Upper lobe of left lung (tissue), 6 donors: Measurements from ENCODE around the gene NFATC3. TPM values are rescaled to one million over a fixed set of nuclear protein-coding genes. Genes with fewer than 3 reads are reported as not detected.
"Not testable (repeated sequence)": the region's sequence is repeated elsewhere in the genome, so short reads cannot be mapped to it uniquely, and the experiment has no call there.

Source experiments
- ATAC-seq, 2 donors: fragments of 200-7000 bp; cut with Tn5 transposase; one replicate each; pipeline ENCODE4 v1.9.1; 2022; ENCODE audit warnings: mild to moderate bottlenecking in 2 of 2, moderate library complexity in 2 of 2; ENCODE audit not compliant: low FRiP score in 2 of 2
- DNase-seq, 2 donors: peaks; one replicate each; pipeline ENCODE4 v3.0.0-alpha.2; 2019 to 2020
- H3K27ac ChIP-seq, 4 donors: fragments of 200-600 bp; sonication (generic); one replicate each; pipeline ENCODE4 v1.5.1; 2016 to 2019
- H3K27me3 ChIP-seq, 4 donors: fragments of 200-600 bp; sonication (generic); one replicate each; pipeline ENCODE4 v1.5.1; 2017 to 2019
- H3K36me3 ChIP-seq, 4 donors: fragments of 200-600 bp; sonication (generic); one replicate each; pipeline ENCODE4 v1.5.1; 2016 to 2019
- H3K4me1 ChIP-seq, 4 donors: fragments of 200-600 bp; sonication (generic); one replicate each; pipeline ENCODE4 v1.5.1; 2018 to 2019
- H3K4me3 ChIP-seq, 4 donors: fragments of 200-600 bp; sonication (generic); one replicate each; pipeline ENCODE4 v1.5.1; 2017 to 2019; ENCODE audit warnings: mild to moderate bottlenecking in 2 of 4, moderate library complexity in 1 of 4
- H3K9me3 ChIP-seq, 4 donors: fragments of 200-600 bp; sonication (generic); one replicate each; pipeline ENCODE4 v1.5.1; 2018 to 2019
- EP300 ChIP-seq, 4 donors: sonication (generic); formaldehyde crosslinking; IDR thresholded peaks; one replicate each; pipeline ENCODE4 v1.5.1; 2017; ENCODE audit warnings: antibody characterized with exemption in 4 of 4, control low read depth in 2 of 4
- POLR2A ChIP-seq, 4 donors: fragments of 450-650 bp; IDR thresholded peaks; one replicate each; pipeline ENCODE4 v1.5.1; 2016 to 2017; ENCODE audit warnings: antibody characterized with exemption in 4 of 4, mild to moderate bottlenecking in 2 of 4
- POLR2AphosphoS5 ChIP-seq, 2 donors: sonication (generic); formaldehyde crosslinking; IDR thresholded peaks; one replicate each; pipeline ENCODE4 v1.5.1; 2017; ENCODE audit warnings: antibody characterized with exemption in 2 of 2
- WGBS, 2 donors: methylation state at CpG; one replicate each; pipeline ENCODE4 v1.1.5; 2017 to 2018; 5-methylcytosine and 5-hydroxymethylcytosine counted together
- total RNA-seq, 6 donors: library from RNA; depleted of rRNA in 4 of 6; stranded (reverse); fragments of >200 nt in 4 of 6; gene quantifications; one replicate each; pipeline versions ENCODE4 v1.1.0 to v1.2.1, GENCODE V29; 2016 to 2021
- TF ChIP-seq, protein P1 (sequence below), 6 experiments: fragments of 450-650 bp in 4 of 6; fragments of 200-600 bp in 2 of 6; sonication (generic) in 2 of 6; IDR thresholded peaks; one replicate each; pipeline ENCODE4 v1.5.1; 2016 to 2019; ENCODE audit warnings: antibody characterized with exemption in 6 of 6
- donor health status: DM: no; HTN: no; CAD: no; lungs with moderate emphysema.
- donor health status: DM: no; HTN: yes; CAD: no; lungs with severe emphysema.

The NFATC3 gene
- total RNA-seq, 6 donors from 2014 or later: 49.1 to 95.3 (median 68.0) TPM

DNA sequence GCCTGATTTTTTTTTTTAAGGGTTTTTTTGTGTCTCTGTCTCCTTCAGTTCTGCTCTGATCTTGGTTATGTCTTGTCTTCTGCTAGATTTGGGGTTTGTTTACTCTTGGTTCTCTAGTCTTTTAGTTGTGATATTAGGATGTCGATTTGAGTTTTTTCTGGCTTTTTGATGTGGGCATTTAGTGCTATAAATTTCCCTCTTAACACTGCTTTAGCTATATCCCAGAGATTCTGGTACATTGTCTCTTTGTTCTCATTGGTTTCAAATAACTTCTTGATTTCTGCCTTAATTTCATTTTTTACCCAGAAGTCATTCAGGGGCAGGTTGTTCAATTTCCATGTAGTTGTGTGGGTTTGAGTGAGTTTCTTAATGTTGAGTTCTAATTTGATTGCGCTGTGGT, 25.4 kb downstream of the NFATC3 start:
- H3K4me3 ChIP-seq, DNase-seq, H3K36me3 ChIP-seq, ATAC-seq, H3K27me3 ChIP-seq, H3K27ac ChIP-seq, H3K9me3 ChIP-seq: not testable (repeated sequence)
- H3K4me1 ChIP-seq: peaks cover 0 to 43% (median 16%) of the 10 kb centered on the region in 4 donors
- WGBS, 2 donors: 93 to 100% methylated on average over 2 of the region's 2 CpGs

DNA sequence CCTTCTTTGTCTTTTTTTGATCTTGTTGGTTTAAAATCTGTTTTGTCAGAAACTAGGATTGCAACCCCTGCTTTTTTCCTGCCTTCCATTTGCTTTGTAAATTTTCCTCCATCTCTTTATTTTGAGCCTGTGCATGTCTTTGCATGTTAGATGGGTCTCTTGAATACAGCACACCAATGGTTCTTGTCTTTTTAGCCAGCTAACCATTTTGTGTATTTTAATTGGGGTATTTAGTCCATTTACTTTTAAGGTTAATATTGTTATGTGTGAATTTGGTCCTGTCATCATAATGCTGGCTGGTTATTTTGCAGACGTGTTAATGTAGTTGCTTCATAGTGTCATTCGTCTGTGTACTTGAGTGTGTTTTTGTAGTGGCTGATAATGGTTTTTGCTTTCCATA, 26.2 kb downstream of the NFATC3 start:
- ATAC-seq: no peak
- TF ChIP-seq, protein P1, sequence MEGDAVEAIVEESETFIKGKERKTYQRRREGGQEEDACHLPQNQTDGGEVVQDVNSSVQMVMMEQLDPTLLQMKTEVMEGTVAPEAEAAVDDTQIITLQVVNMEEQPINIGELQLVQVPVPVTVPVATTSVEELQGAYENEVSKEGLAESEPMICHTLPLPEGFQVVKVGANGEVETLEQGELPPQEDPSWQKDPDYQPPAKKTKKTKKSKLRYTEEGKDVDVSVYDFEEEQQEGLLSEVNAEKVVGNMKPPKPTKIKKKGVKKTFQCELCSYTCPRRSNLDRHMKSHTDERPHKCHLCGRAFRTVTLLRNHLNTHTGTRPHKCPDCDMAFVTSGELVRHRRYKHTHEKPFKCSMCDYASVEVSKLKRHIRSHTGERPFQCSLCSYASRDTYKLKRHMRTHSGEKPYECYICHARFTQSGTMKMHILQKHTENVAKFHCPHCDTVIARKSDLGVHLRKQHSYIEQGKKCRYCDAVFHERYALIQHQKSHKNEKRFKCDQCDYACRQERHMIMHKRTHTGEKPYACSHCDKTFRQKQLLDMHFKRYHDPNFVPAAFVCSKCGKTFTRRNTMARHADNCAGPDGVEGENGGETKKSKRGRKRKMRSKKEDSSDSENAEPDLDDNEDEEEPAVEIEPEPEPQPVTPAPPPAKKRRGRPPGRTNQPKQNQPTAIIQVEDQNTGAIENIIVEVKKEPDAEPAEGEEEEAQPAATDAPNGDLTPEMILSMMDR (IDR thresholded peaks at IDR 0.05): no peak
- TF ChIP-seq POLR2A (IDR thresholded peaks at IDR 0.05): no peak
- no peak for TF ChIP-seq POLR2AphosphoS5 (IDR thresholded peaks at IDR 0.05)
- TF ChIP-seq EP300 (IDR thresholded peaks at IDR 0.05): no peak
- no peak overlapping the region for H3K27ac ChIP-seq
- H3K4me1 ChIP-seq: peaks cover 6 to 51% (median 22%) of the 10 kb centered on the region in 4 donors
- no peaks in the 10 kb centered on the region for H3K36me3 ChIP-seq
- WGBS, 2 donors: 77 to 82% methylated on average over 2 of the region's 2 CpGs
- no peak overlapping the region for H3K4me3 ChIP-seq
- peaks cover 0 to 6% (median 0%) of the 10 kb centered on the region in 4 donors for H3K9me3 ChIP-seq
- no peaks in the 10 kb centered on the region for H3K27me3 ChIP-seq
- DNase-seq: no peak

DNA sequence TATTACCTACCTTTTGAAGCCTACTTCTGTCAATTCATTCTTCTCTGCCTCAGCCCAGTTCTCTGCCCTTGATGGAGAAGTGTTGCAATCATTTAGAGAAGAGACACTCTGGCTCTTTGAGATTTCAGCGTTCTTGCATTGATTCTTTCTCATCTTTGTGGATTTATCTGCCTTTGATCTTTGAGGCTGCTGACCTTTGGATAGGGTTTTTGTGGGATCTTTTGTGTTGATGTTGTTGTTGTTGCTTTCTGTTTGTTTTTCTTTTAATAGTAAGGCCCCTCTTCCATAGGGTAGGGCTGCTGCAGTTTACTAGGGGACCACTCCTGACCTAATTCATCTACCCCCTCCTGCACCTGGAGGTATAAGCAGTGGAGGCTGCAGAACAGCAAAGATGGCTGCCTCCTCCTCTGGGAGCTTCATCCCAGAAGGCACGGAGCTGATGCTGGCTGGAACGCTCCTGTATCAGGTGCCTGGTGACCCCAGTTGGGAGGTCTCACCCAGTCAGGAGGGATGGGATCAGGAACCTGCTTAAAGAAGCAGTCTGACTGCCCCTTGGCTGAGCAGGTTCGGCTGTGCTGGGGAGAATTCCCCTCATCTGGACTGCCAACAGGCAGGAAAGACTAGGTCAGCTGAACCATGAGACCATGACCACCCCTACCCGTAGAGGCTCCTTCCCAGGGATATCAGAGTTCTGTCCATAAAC, 28.0 kb downstream of the NFATC3 start:
- ATAC-seq (no peak), DNase-seq (no peak)
- TF ChIP-seq EP300 (IDR thresholded peaks at IDR 0.05) (no peak), POLR2A (IDR thresholded peaks at IDR 0.05) (no peak), POLR2AphosphoS5 (IDR thresholded peaks at IDR 0.05) (no peak)
- TF ChIP-seq, protein P1 (IDR thresholded peaks at IDR 0.05): no peak
- Histone ChIP-seq H3K4me1 (peaks cover 18 to 51% (median 24%) of the 10 kb centered on the region in 4 donors), H3K4me3 (no peak overlapping the region), H3K27ac (no peak overlapping the region), H3K27me3 (no peaks in the 10 kb centered on the region), H3K36me3 (peaks cover 0 to 3% (median 0%) of the 10 kb centered on the region in 4 donors), H3K9me3 (peaks cover 0 to 6% (median 0%) of the 10 kb centered on the region in 4 donors)
- 72 to 81% methylated on average over 3 to 5 of the region's 5 CpGs for WGBS, 2 donors

DNA sequence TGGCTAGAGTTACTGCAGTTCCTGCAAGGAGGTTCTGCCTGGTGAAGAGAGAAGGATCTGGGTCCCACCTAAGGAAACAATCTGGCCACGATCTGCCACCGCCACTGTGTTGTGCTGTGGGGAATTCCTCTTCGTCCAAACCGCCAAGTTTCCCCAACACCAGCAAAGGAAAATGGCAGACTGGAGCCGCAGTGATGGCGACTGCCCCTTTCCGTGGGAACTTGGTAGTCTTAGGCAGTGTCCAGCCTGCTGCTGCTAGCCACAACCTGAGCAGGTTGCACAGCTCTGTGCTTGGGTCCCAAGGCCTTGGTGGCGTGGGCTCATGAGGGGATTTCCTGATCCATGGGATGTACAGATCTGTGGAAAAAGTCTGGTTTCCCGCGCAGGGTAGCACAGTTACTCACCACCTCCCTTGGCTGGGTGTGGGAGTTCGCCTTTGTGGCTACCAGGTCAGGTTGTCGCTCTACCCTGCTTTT, 28.6 kb downstream of the NFATC3 start:
- DNase-seq (no peak), ATAC-seq (no peak)
- H3K9me3 ChIP-seq: peaks cover 0 to 6% (median 0%) of the 10 kb centered on the region in 4 donors
- no peak for TF ChIP-seq EP300 (IDR thresholded peaks at IDR 0.05)
- TF ChIP-seq, protein P1 (IDR thresholded peaks at IDR 0.05): no peak
- H3K4me3 ChIP-seq: no peak overlapping the region
- H3K27me3 ChIP-seq: no peaks in the 10 kb centered on the region
- WGBS, 2 donors: 90 to 96% methylated on average over 10 to 12 of the region's 12 CpGs
- no peak overlapping the region for H3K27ac ChIP-seq
- peaks cover 0 to 3% (median 0%) of the 10 kb centered on the region in 4 donors for H3K36me3 ChIP-seq
- H3K4me1 ChIP-seq: peaks cover 18 to 51% (median 25%) of the 10 kb centered on the region in 4 donors

DNA sequence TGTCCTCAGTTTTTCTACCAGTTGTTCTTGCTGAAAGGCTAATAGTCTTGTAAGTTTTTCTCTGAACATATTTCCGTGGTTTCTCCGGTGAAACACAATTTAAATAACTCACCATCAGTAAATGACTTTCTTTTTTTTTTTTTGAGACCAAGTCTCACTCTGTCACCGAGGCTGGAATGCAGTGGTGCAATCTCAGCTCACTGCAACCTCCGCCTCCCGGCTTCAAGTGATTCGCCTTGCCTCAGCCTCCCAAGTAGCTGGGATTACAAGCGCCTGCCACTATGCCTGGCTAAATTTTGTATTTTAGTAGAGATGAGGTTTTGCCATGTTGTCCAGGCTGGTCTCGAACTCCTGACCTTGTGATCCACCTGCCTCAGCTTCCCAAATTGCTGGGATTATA, 29.8 kb downstream of the NFATC3 start:
- peaks cover 18 to 51% (median 26%) of the 10 kb centered on the region in 4 donors for H3K4me1 ChIP-seq
- H3K36me3 ChIP-seq, H3K9me3 ChIP-seq, H3K4me3 ChIP-seq, H3K27me3 ChIP-seq, ATAC-seq: not testable (repeated sequence)
- H3K27ac ChIP-seq: peak overlapping the region in 1 of 4 donors; percentile 3
- DNase-seq: peak in 1 of 2 donors; percentile 65
- WGBS, 2 donors: 63 to 72% methylated on average over 8 of the region's 8 CpGs

DNA sequence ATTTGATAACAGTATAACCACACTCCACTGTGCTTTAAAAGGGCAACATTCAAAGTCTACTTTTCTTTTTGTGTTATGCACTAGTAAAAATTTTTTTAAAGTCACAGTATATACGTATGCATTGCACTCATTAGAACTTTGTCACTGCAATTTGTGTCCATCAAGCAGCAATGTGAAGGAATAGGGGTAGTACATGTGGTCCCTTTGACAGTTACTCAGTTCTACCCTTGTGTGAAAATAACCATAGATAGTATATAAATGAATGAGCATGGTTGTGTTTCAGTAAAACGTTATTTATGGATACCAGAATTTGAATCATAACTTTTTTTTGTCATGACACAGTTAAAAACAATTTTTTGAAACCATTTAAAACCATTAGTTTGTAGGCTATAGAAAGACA, 30.7 kb downstream of the NFATC3 start:
- H3K36me3 ChIP-seq: peaks cover 0 to 3% (median 0%) of the 10 kb centered on the region in 4 donors
- H3K9me3 ChIP-seq: peaks cover 0 to 6% (median 0%) of the 10 kb centered on the region in 4 donors
- DNase-seq: no peak
- H3K4me1 ChIP-seq: peaks cover 18 to 57% (median 26%) of the 10 kb centered on the region in 4 donors
- no peak overlapping the region for H3K4me3 ChIP-seq
- ATAC-seq: no peak
- 65 to 73% methylated on average over 2 of the region's 2 CpGs for WGBS, 2 donors
- peak overlapping the region in 1 of 4 donors; percentile 42 for H3K27ac ChIP-seq
- H3K27me3 ChIP-seq: no peaks in the 10 kb centered on the region
- TF ChIP-seq, protein P1 (IDR thresholded peaks at IDR 0.05): no peak
- no peak for TF ChIP-seq EP300 (IDR thresholded peaks at IDR 0.05)
- no peak for TF ChIP-seq POLR2A (IDR thresholded peaks at IDR 0.05)
- no peak for TF ChIP-seq POLR2AphosphoS5 (IDR thresholded peaks at IDR 0.05)
